H9 (cell line): ENCODE measurements around the gene CEP97. TPM values are rescaled to one million over a fixed set of nuclear protein-coding genes. Genes with fewer than 3 reads are reported as not detected.

ENCODE experiments used
- DNase-seq: peaks from one replicate; pipeline ENCODE4 v3.0.0-alpha.2; 2017
- H2AFZ ChIP-seq: one replicate; pipeline ENCODE4 v1.6.1; 2013; ENCODE audit warnings: mild to moderate bottlenecking, low read length, control low read depth, moderate library complexity
- H2AK5ac ChIP-seq: 2 replicates; pipeline ENCODE4 v1.6.1; 2013; ENCODE audit warnings: low read length, control low read depth, mixed read lengths; ENCODE audit not compliant: insufficient read length
- H2BK120ac ChIP-seq: one replicate; pipeline ENCODE4 v1.6.1; 2013; ENCODE audit warnings: low read depth, mild to moderate bottlenecking, low read length, control low read depth, inconsistent platforms; ENCODE audit not compliant: poor library complexity, severe bottlenecking
- H2BK12ac ChIP-seq: 2 replicates; pipeline ENCODE4 v1.6.1; 2013; ENCODE audit warnings: low read length, control low read depth, mixed read lengths, low read depth; ENCODE audit not compliant: insufficient read length
- H2BK15ac ChIP-seq: 2 replicates; pipeline ENCODE4 v1.6.1; 2013; ENCODE audit warnings: low read depth, low read length, control low read depth
- H2BK20ac ChIP-seq: one replicate; pipeline ENCODE4 v1.6.1; 2013; ENCODE audit warnings: low read depth, mild to moderate bottlenecking, low read length, control low read depth, inconsistent platforms; ENCODE audit not compliant: poor library complexity, severe bottlenecking
- H2BK5ac ChIP-seq: 2 replicates; pipeline ENCODE4 v1.6.1; 2013; ENCODE audit warnings: low read length, control low read depth, mixed read lengths; ENCODE audit not compliant: insufficient read length
- H3K14ac ChIP-seq: 2 replicates; pipeline ENCODE4 v1.6.1; 2013; ENCODE audit warnings: low read length, control low read depth; ENCODE audit not compliant: insufficient read depth
- H3K18ac ChIP-seq: 2 replicates; pipeline ENCODE4 v1.6.1; 2013; ENCODE audit warnings: low read depth, mild to moderate bottlenecking, mixed read lengths, low read length, control low read depth; ENCODE audit not compliant: insufficient read length
- H3K23ac ChIP-seq: 2 replicates; pipeline ENCODE4 v1.6.1; 2013; ENCODE audit warnings: low read length, control low read depth, mixed read lengths, low read depth; ENCODE audit not compliant: insufficient read length
- H3K23me2 ChIP-seq: 2 replicates; pipeline ENCODE4 v1.6.1; 2013; ENCODE audit warnings: low read depth, mild to moderate bottlenecking, mixed read lengths, low read length, control low read depth; ENCODE audit not compliant: insufficient read length, poor library complexity, severe bottlenecking
- H3K27ac ChIP-seq: 2 replicates; pipeline ENCODE4 v1.5.1; 2013; ENCODE audit warnings: low read length, control low read depth, mixed read lengths, low read depth; ENCODE audit not compliant: insufficient read length
- H3K27me3 ChIP-seq: 2 replicates; pipeline ENCODE4 v1.6.1; 2013; ENCODE audit warnings: low read length, control low read depth, inconsistent platforms; ENCODE audit not compliant: insufficient read depth
- H3K4ac ChIP-seq: 2 replicates; pipeline ENCODE4 v1.6.1; 2013; ENCODE audit warnings: low read depth, mild to moderate bottlenecking, control low read depth, inconsistent platforms, low read length, moderate library complexity
- H3K4me1 ChIP-seq: 2 replicates; pipeline ENCODE4 v1.6.1; 2013; ENCODE audit warnings: low read length, control low read depth, inconsistent platforms; ENCODE audit not compliant: insufficient read depth
- H3K4me2 ChIP-seq: 2 replicates; pipeline ENCODE4 v1.6.1; 2013; ENCODE audit warnings: low read length, control low read depth, mixed read lengths; ENCODE audit not compliant: insufficient read length, insufficient read depth
- H3K56ac ChIP-seq: 2 replicates; pipeline ENCODE4 v1.6.1; 2013; ENCODE audit warnings: low read depth, mild to moderate bottlenecking, mixed read lengths, low read length, control low read depth; ENCODE audit not compliant: insufficient read length
- H3K79me1 ChIP-seq: 2 replicates; pipeline ENCODE4 v1.6.1; 2013; ENCODE audit warnings: low read depth, mild to moderate bottlenecking, moderate library complexity, low read length, control low read depth, inconsistent platforms; ENCODE audit not compliant: insufficient read depth, poor library complexity, severe bottlenecking
- H3K79me2 ChIP-seq: 2 replicates; pipeline ENCODE4 v1.6.1; 2013; ENCODE audit warnings: low read length, control low read depth, inconsistent platforms; ENCODE audit not compliant: insufficient read depth
- H3K9ac ChIP-seq: 2 replicates; pipeline ENCODE4 v1.6.1; 2013; ENCODE audit warnings: low read length, control low read depth, mixed read lengths; ENCODE audit not compliant: insufficient read length; ENCODE audit errors: extremely low read depth
- H3K9me3 ChIP-seq: one replicate; pipeline ENCODE4 v1.6.1; 2013; ENCODE audit warnings: low read depth, low read length, inconsistent platforms; ENCODE audit not compliant: control insufficient read depth
- H3T11ph ChIP-seq: one replicate; pipeline ENCODE4 v1.6.1; 2013; ENCODE audit warnings: mild to moderate bottlenecking, low read length, control low read depth, inconsistent platforms
- H4K20me1 ChIP-seq: one replicate; pipeline ENCODE4 v1.6.1; 2013; ENCODE audit not compliant: control insufficient read depth, insufficient read length, insufficient read depth
- H4K5ac ChIP-seq: 2 replicates; pipeline ENCODE4 v1.6.1; 2013; ENCODE audit warnings: low read depth, mild to moderate bottlenecking, mixed read lengths, low read length, control low read depth; ENCODE audit not compliant: insufficient read length
- H4K8ac ChIP-seq: replicated peaks from 2 replicates; pipeline ENCODE4 v1.6.1; 2013; ENCODE audit warnings: low read length, control low read depth, mixed read lengths, low read depth; ENCODE audit not compliant: insufficient read length
- H4K91ac ChIP-seq: 2 replicates; pipeline ENCODE4 v1.6.1; 2013; ENCODE audit warnings: low read depth, mild to moderate bottlenecking, moderate library complexity, mixed read lengths, low read length, control low read depth; ENCODE audit not compliant: insufficient read length
- H3K27ac Mint-ChIP-seq, 3 experiments: 2 replicates in 2 of 3; 3 replicates in 1 of 3; pipeline ENCODE4 v1.8.0; 2020 to 2021; ENCODE audit warnings: mixed read lengths in 3 of 3, mild to moderate bottlenecking in 1 of 3, moderate library complexity in 1 of 3
- H3K27me3 Mint-ChIP-seq: 2 replicates; pipeline ENCODE4 v1.8.0; 2021; ENCODE audit warnings: low read depth, mild to moderate bottlenecking, moderate library complexity, mixed read lengths
- H3K36me3 Mint-ChIP-seq, 3 experiments: 2 replicates in 2 of 3; 3 replicates in 1 of 3; pipeline ENCODE4 v1.8.0; 2020 to 2021; ENCODE audit warnings: low read depth in 3 of 3, mixed read lengths in 3 of 3; ENCODE audit not compliant: insufficient read depth in 1 of 3
- H3K4me1 Mint-ChIP-seq, 2 experiments: 2 replicates each; pipeline ENCODE4 v1.8.0; 2020; ENCODE audit warnings: mixed read lengths in 2 of 2
- H3K4me3 Mint-ChIP-seq, 2 experiments: 2 replicates in 1 of 2; 3 replicates in 1 of 2; pipeline ENCODE4 v1.8.0; 2020 to 2021; ENCODE audit warnings: mild to moderate bottlenecking in 2 of 2, mixed read lengths in 2 of 2, moderate library complexity in 1 of 2
- H3K9me3 Mint-ChIP-seq, 2 experiments: 2 replicates in 1 of 2; 3 replicates in 1 of 2; pipeline ENCODE4 v1.8.0; 2020; ENCODE audit warnings: mild to moderate bottlenecking in 2 of 2, mixed read lengths in 2 of 2, moderate library complexity in 1 of 2
- CTCF ChIP-seq: fragments of 200-600 bp; sonication (generic); conservative IDR thresholded peaks from 3 replicates; pipeline ENCODE4 v1.8.0; 2021; ENCODE audit warnings: antibody characterized with exemption, mild to moderate bottlenecking
- WGBS: extraction: QIAGEN DNeasy Blood & Tissue Kit; methylation state at CpG from one replicate; pipeline ENCODE4 v1.1.7; 2013; ENCODE audit warnings: missing lambda C conversion rate, low lambda C conversion rate, mixed read lengths; ENCODE audit not compliant: insufficient read length; ENCODE audit errors: extremely low coverage; 5-methylcytosine and 5-hydroxymethylcytosine counted together
- total RNA-seq: library from RNA; stranded (reverse); gene quantifications from 2 replicates; pipeline ENCODE4 v1.2.1, GENCODE V29; 2021

CEP97 gene
- total RNA-seq, 1 experiment from 2014 or later: 13.9 TPM

GRCh38 chr3:101813817-101814440, 89.5 kb downstream of the CEP97 start:
- DNase-seq: no peak
- no CpG with 5 or more reads among the region's 7 CpGs for WGBS
- Histone ChIP-seq H2BK15ac (no peak overlapping the region), H4K20me1 (no peaks in the 10 kb centered on the region), H3K79me2 (no peaks in the 10 kb centered on the region), H2BK5ac (no peak overlapping the region), H3K56ac (no peak overlapping the region), H3T11ph (no peak overlapping the region), H3K23ac (no peak overlapping the region), H3K14ac (no peak overlapping the region), H3K79me1 (no peaks in the 10 kb centered on the region), H2BK12ac (no peak overlapping the region), H2AFZ (no peak overlapping the region), H4K5ac (no peak overlapping the region), H3K4me1 (no peaks in the 10 kb centered on the region), H3K4me2 (no peak overlapping the region), H3K9ac (no peak overlapping the region), H3K4ac (no peak overlapping the region), H2BK20ac (no peak overlapping the region), H3K27me3 (no peaks in the 10 kb centered on the region), H2AK5ac (no peak overlapping the region), H2BK120ac (no peak overlapping the region), H3K18ac (no peak overlapping the region), H3K27ac (no peak overlapping the region), H4K91ac (no peak overlapping the region), H3K9me3 (no peaks in the 10 kb centered on the region), H4K8ac (no peak overlapping the region), H3K23me2 (no peaks in the 10 kb centered on the region)
- peaks cover 0 to 9% (median 0%) of the 10 kb centered on the region in 3 experiments; a peak in 3 of 7 replicates for H3K36me3 Mint-ChIP-seq
- H3K4me1 Mint-ChIP-seq: peaks cover 3 to 6% of the 10 kb centered on the region in 2 experiments; a peak in 2 of 4 replicates
- no peak overlapping the region for H3K4me3 Mint-ChIP-seq
- no peaks in the 10 kb centered on the region for H3K9me3 Mint-ChIP-seq
- no peak overlapping the region for H3K27ac Mint-ChIP-seq
- peak; percentile 70 for TF ChIP-seq CTCF
- H3K27me3 Mint-ChIP-seq: no peaks in the 10 kb centered on the region
